ENCODE data around the gene ZNF438. TPM values are rescaled to one million over a fixed set of nuclear protein-coding genes. Genes with fewer than 3 reads are reported as not detected.

ZNF438 gene
- total RNA-seq, 2 donors from 2014 or later = 2.7 to 4.3 TPM

- intact Hi-C loops (cut with DNase I) = no loop called here
- no peak overlapping the region for H3K9ac ChIP-seq (ENCODE audit: low read depth in 2 of 2, low read length in 2 of 2)
- no peak for DNase-seq
- TF ChIP-seq CTCF (IDR thresholded peaks at IDR 0.05) = no peak
- H3K4me3 ChIP-seq = no peak overlapping the region
- H3K4me1 ChIP-seq = no peaks in the 10 kb centered on the region
- H3K36me3 ChIP-seq = no peaks in the 10 kb centered on the region
- no peaks in the 10 kb centered on the region for H3K9me3 ChIP-seq
- H3K27ac ChIP-seq = no peak overlapping the region
- no peaks in the 10 kb centered on the region for H3K27me3 ChIP-seq
These were observed 199.5 kb downstream of the ZNF438 start for GRCh38 chr10:30832001-30832748.

GRCh38 chr10:30831426-30831825, 200.2 kb downstream of the ZNF438 start:
- intact Hi-C loops (cut with DNase I) = no loop called here
- H3K27ac ChIP-seq = no peak overlapping the region

GRCh38 chr10:30830315-30831230, 201.1 kb downstream of the ZNF438 start:
- H3K9ac ChIP-seq (ENCODE audit: low read depth in 2 of 2, low read length in 2 of 2) = no peak overlapping the region
- no peak for TF ChIP-seq CTCF (IDR thresholded peaks at IDR 0.05)
- H3K27me3 ChIP-seq = no peaks in the 10 kb centered on the region
- H3K4me3 ChIP-seq = no peak overlapping the region
- H3K27ac ChIP-seq = no peak overlapping the region
- no peaks in the 10 kb centered on the region for H3K4me1 ChIP-seq
- DNase-seq = no peak
- no peaks in the 10 kb centered on the region for H3K9me3 ChIP-seq
- intact Hi-C loops (cut with DNase I) = no loop called here
- no peaks in the 10 kb centered on the region for H3K36me3 ChIP-seq

More at GRCh38 chr10:30831426-30831825, 200.2 kb downstream of the ZNF438 start:
- Histone ChIP-seq H3K4me3 (no peak overlapping the region), H3K4me1 (no peaks in the 10 kb centered on the region), H3K27me3 (no peaks in the 10 kb centered on the region), H3K9ac (ENCODE audit: low read depth in 2 of 2, low read length in 2 of 2) (no peak overlapping the region), H3K36me3 (no peaks in the 10 kb centered on the region), H3K9me3 (no peaks in the 10 kb centered on the region)
- DNase-seq = no peak
- TF ChIP-seq CTCF (IDR thresholded peaks at IDR 0.05) = no peak

- no peaks in the 10 kb centered on the region for H3K27me3 ChIP-seq
- H3K9ac ChIP-seq (ENCODE audit: low read depth in 2 of 2, low read length in 2 of 2) = no peak overlapping the region
- intact Hi-C loops (cut with DNase I) = no loop called here
- no peaks in the 10 kb centered on the region for H3K4me1 ChIP-seq
- H3K9me3 ChIP-seq = no peaks in the 10 kb centered on the region
- no peak for TF ChIP-seq CTCF (IDR thresholded peaks at IDR 0.05)
- H3K27ac ChIP-seq = no peak overlapping the region
- no peak for DNase-seq
- H3K36me3 ChIP-seq = no peaks in the 10 kb centered on the region
- H3K4me3 ChIP-seq = no peak overlapping the region
These were observed 201.8 kb downstream of the ZNF438 start for GRCh38 chr10:30829901-30830300.

GRCh38 chr10:30828680-30829079, 203.0 kb downstream of the ZNF438 start:
- no peak for DNase-seq
- no peak for TF ChIP-seq CTCF (IDR thresholded peaks at IDR 0.05)
- no peaks in the 10 kb centered on the region for H3K9me3 ChIP-seq
- no peaks in the 10 kb centered on the region for H3K36me3 ChIP-seq
- H3K27ac ChIP-seq = no peak overlapping the region
- H3K9ac ChIP-seq (ENCODE audit: low read depth in 2 of 2, low read length in 2 of 2) = no peak overlapping the region
- intact Hi-C loops (cut with DNase I) = no loop called here
- H3K4me3 ChIP-seq = no peak overlapping the region
- H3K27me3 ChIP-seq = no peaks in the 10 kb centered on the region
- no peaks in the 10 kb centered on the region for H3K4me1 ChIP-seq
